Measurements from ENCODE around the gene RFPL1. TPM values are rescaled to one million over a fixed set of nuclear protein-coding genes. Genes with fewer than 3 reads are reported as not detected.

Gene RFPL1
- total RNA-seq, 1 donor from 2014 or later = not detected

- H3K27ac Mint-ChIP-seq (ENCODE audit: unreplicated experiment) = no peak overlapping the region
- H3K27me3 Mint-ChIP-seq (ENCODE audit: unreplicated experiment) = peaks cover 48% of the 10 kb centered on the region
- H3K36me3 Mint-ChIP-seq (ENCODE audit: unreplicated experiment) = no peaks in the 10 kb centered on the region
Observed at GRCh38 chr22:29476116-29476515, 37.7 kb downstream of the RFPL1 start.

GRCh38 chr22:29477723-29478318 is 39.4 kb downstream of the RFPL1 start:
- Mint-ChIP-seq H3K27me3 (ENCODE audit: unreplicated experiment) (peaks cover 51% of the 10 kb centered on the region), H3K4me3 (ENCODE audit: unreplicated experiment) (no peak overlapping the region), H3K36me3 (ENCODE audit: unreplicated experiment) (no peaks in the 10 kb centered on the region), H3K27ac (ENCODE audit: unreplicated experiment) (no peak overlapping the region), H3K4me1 (ENCODE audit: unreplicated experiment) (peaks cover 20% of the 10 kb centered on the region), H3K9me3 (ENCODE audit: unreplicated experiment) (no peaks in the 10 kb centered on the region)
- no peak for DNase-seq (ENCODE audit: extremely low spot score, unreplicated experiment)
- TF ChIP-seq CTCF (IDR thresholded peaks at IDR 0.05) = no peak

More at GRCh38 chr22:29476116-29476515, 37.7 kb downstream of the RFPL1 start:
- Mint-ChIP-seq H3K4me1 (ENCODE audit: unreplicated experiment) (peaks cover 11% of the 10 kb centered on the region), H3K4me3 (ENCODE audit: unreplicated experiment) (no peak overlapping the region), H3K9me3 (ENCODE audit: unreplicated experiment) (no peaks in the 10 kb centered on the region)
- no peak for TF ChIP-seq CTCF (IDR thresholded peaks at IDR 0.05)
- no peak for DNase-seq (ENCODE audit: extremely low spot score, unreplicated experiment)

GRCh38 chr22:29478326-29479276 is 40.2 kb downstream of the RFPL1 start:
- TF ChIP-seq CTCF (IDR thresholded peaks at IDR 0.05) = no peak
- H3K9me3 Mint-ChIP-seq (ENCODE audit: unreplicated experiment) = no peaks in the 10 kb centered on the region
- no peak for DNase-seq (ENCODE audit: extremely low spot score, unreplicated experiment)
- no peak overlapping the region for H3K27ac Mint-ChIP-seq (ENCODE audit: unreplicated experiment)
- H3K4me1 Mint-ChIP-seq (ENCODE audit: unreplicated experiment) = peaks cover 20% of the 10 kb centered on the region
- H3K4me3 Mint-ChIP-seq (ENCODE audit: unreplicated experiment) = no peak overlapping the region
- H3K27me3 Mint-ChIP-seq (ENCODE audit: unreplicated experiment) = peaks cover 51% of the 10 kb centered on the region
- no peaks in the 10 kb centered on the region for H3K36me3 Mint-ChIP-seq (ENCODE audit: unreplicated experiment)

- Mint-ChIP-seq H3K27ac (ENCODE audit: unreplicated experiment) (no peak within 1 kb of the TSS), H3K4me1 (ENCODE audit: unreplicated experiment) (peaks cover 20% of the 10 kb centered on the region), H3K9me3 (ENCODE audit: unreplicated experiment) (no peaks in the 10 kb centered on the region), H3K36me3 (ENCODE audit: unreplicated experiment) (no peaks in the 10 kb centered on the region), H3K4me3 (ENCODE audit: unreplicated experiment) (peak within 1 kb of the TSS; percentile 67), H3K27me3 (ENCODE audit: unreplicated experiment) (peaks cover 51% of the 10 kb centered on the region)
- TF ChIP-seq CTCF (IDR thresholded peaks at IDR 0.05) = no peak
- DNase-seq (ENCODE audit: extremely low spot score, unreplicated experiment) = no peak
Observed at GRCh38 chr22:29479417-29480261, 41.3 kb downstream of the RFPL1 start, which contains the start of gene NEFH. Gene NEFH (plus strand): TSS chr22:29480218. CDS start chr22:29480263, 45 bp downstream.
